Progenitor cell of endocrine pancreas (in vitro differentiated cells): ENCODE data around the gene CATSPERD. TPM values are rescaled to one million over a fixed set of nuclear protein-coding genes. Genes with fewer than 3 reads are reported as not detected.
"Not testable (repeated sequence)": the region's sequence is repeated elsewhere in the genome, so short reads cannot be mapped to it uniquely, and the experiment has no call there.

Experiments
- DNase-seq: peaks from one replicate; pipeline ENCODE4 v3.0.0; 2021; ENCODE audit warnings: low spot score; ENCODE audit not compliant: unreplicated experiment
- H3K27ac Mint-ChIP-seq: 2 replicates; pipeline ENCODE4 v1.8.0; 2021; ENCODE audit warnings: mild to moderate bottlenecking, moderate library complexity, mixed read lengths
- H3K27me3 Mint-ChIP-seq: 2 replicates; pipeline ENCODE4 v1.8.0; 2021; ENCODE audit warnings: mixed read lengths
- H3K36me3 Mint-ChIP-seq: 2 replicates; pipeline ENCODE4 v1.8.0; 2022; ENCODE audit warnings: mixed read lengths; ENCODE audit not compliant: insufficient read depth
- H3K4me1 Mint-ChIP-seq: 2 replicates; pipeline ENCODE4 v1.8.0; 2021; ENCODE audit warnings: low read depth, mixed read lengths
- H3K4me3 Mint-ChIP-seq: 2 replicates; pipeline ENCODE4 v1.8.0; 2021; ENCODE audit warnings: low read depth, mild to moderate bottlenecking, moderate library complexity, mixed read lengths
- H3K9me3 Mint-ChIP-seq: 2 replicates; pipeline ENCODE4 v1.8.0; 2021; ENCODE audit warnings: low read depth, mixed read lengths
- total RNA-seq: library from RNA; stranded (reverse); gene quantifications from 2 replicates; pipeline ENCODE4 v1.2.1, GENCODE V29; 2021
- TF ChIP-seq, protein P1 (sequence below): fragments of 200-600 bp; sonication (generic); IDR thresholded peaks from one replicate; pipeline ENCODE4 v1.5.0; 2021; ENCODE audit warnings: antibody characterized with exemption, mild to moderate bottlenecking; ENCODE audit not compliant: unreplicated experiment

Gene CATSPERD
- total RNA-seq, 1 donor from 2014 or later: not detected

- TF ChIP-seq, protein P1, sequence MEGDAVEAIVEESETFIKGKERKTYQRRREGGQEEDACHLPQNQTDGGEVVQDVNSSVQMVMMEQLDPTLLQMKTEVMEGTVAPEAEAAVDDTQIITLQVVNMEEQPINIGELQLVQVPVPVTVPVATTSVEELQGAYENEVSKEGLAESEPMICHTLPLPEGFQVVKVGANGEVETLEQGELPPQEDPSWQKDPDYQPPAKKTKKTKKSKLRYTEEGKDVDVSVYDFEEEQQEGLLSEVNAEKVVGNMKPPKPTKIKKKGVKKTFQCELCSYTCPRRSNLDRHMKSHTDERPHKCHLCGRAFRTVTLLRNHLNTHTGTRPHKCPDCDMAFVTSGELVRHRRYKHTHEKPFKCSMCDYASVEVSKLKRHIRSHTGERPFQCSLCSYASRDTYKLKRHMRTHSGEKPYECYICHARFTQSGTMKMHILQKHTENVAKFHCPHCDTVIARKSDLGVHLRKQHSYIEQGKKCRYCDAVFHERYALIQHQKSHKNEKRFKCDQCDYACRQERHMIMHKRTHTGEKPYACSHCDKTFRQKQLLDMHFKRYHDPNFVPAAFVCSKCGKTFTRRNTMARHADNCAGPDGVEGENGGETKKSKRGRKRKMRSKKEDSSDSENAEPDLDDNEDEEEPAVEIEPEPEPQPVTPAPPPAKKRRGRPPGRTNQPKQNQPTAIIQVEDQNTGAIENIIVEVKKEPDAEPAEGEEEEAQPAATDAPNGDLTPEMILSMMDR: no peak
- Mint-ChIP-seq H3K4me1 (no peaks in the 10 kb centered on the region), H3K9me3 (no peaks in the 10 kb centered on the region), H3K27me3 (no peaks in the 10 kb centered on the region), H3K27ac (no peak overlapping the region), H3K4me3 (no peak overlapping the region), H3K36me3 (peaks cover 16% of the 10 kb centered on the region)
- no peak for DNase-seq
These were observed 22.4 kb upstream of the CATSPERD start for GRCh38 chr19:5697890-5698634.

DNA sequence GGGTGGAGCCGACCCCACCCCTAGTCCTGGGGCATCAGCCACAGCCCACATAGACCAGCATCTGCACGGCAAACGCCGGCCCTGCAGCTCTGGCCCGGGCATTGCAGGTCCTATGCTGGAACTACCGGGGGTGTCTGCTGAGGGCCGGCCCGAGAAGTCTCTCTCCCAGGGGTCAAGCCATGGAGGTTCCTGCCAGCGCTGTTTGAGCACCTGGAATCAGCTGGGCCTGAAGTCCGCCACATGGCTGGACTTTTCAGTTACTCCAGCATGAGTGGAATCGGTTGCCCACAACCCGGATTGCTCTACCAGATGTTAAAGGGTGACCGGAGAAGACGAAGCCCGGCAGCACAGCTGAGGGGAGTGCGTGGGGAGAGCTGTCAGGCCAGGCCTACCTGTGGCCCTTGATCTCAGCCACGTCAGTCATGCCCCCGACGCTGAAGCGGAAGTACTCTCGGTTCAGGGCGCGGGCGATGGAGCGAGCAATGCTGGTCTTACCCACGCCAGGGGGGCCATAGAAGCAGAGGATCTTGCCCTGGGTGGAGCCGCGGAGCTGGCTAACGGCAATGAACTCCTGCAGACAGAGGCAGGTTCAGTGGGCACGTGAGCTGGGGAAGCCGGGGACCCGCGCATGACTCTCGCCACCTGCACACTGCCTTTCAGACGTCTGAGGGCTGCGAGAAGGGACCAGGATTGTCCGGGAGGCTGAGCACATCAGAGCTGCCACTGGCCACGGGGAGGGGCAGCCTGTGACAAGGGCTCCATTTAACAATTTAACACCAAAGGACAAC, 21.6 kb upstream of the CATSPERD start:
- Mint-ChIP-seq H3K4me1 (no peaks in the 10 kb centered on the region), H3K4me3 (no peak overlapping the region), H3K27me3 (no peaks in the 10 kb centered on the region), H3K36me3 (peaks cover 24% of the 10 kb centered on the region), H3K9me3 (no peaks in the 10 kb centered on the region), H3K27ac (peak overlapping the region; percentile 33)
- TF ChIP-seq, protein P1: no peak
- DNase-seq: no peak

DNA sequence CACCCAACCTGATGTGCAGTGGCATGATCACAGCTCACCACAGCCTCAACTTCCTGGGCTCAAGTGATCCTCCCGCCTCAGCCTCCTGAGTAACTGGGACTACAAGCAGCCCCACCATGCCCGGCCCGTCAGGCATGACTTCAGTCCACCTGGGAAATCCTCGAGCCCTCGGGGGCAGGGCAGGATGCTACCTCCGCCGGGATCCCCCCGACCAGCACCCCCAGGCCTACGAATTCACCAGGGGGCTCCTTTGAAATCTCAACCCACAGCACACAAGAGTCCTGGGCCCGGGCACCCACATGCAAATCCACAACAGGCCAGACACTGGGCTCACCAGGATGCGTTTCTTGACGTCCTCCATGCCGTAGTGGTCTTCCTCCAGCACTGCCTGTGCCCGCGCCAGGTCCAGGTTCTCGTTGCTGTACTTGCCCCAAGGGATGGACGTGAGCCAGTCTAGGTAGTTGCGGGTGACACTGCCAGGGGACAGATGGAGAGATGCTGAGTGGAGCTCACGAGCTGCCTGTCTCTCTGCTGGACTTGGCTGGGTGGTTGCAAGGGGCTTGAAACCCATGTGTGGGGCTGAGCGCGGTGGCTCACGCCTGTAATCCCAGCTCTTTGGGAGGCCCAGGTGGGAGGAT, 19.9 kb upstream of the CATSPERD start:
- Mint-ChIP-seq H3K9me3 (no peaks in the 10 kb centered on the region), H3K27ac (no peak overlapping the region), H3K4me1 (no peaks in the 10 kb centered on the region), H3K36me3 (peaks cover 26% of the 10 kb centered on the region), H3K4me3 (no peak overlapping the region), H3K27me3 (no peaks in the 10 kb centered on the region)
- TF ChIP-seq, protein P1: no peak
- DNase-seq: no peak

- not testable (repeated sequence) for H3K4me3 Mint-ChIP-seq, H3K27ac Mint-ChIP-seq, H3K4me1 Mint-ChIP-seq, DNase-seq, H3K9me3 Mint-ChIP-seq, H3K27me3 Mint-ChIP-seq
- H3K36me3 Mint-ChIP-seq: peaks cover 28% of the 10 kb centered on the region
These were observed 18.4 kb upstream of the CATSPERD start for GRCh38 chr19:5702053-5702410.

GRCh38 chr19:5703819-5704818, 16.3 kb upstream of the CATSPERD start:
- H3K27me3 Mint-ChIP-seq: no peaks in the 10 kb centered on the region
- TF ChIP-seq, protein P1: no peak
- H3K36me3 Mint-ChIP-seq: peaks cover 23% of the 10 kb centered on the region
- H3K4me1 Mint-ChIP-seq: no peaks in the 10 kb centered on the region
- DNase-seq: no peak
- no peak overlapping the region for H3K4me3 Mint-ChIP-seq
- peak overlapping the region; percentile 52 for H3K27ac Mint-ChIP-seq
- no peaks in the 10 kb centered on the region for H3K9me3 Mint-ChIP-seq
